HG02678 (cell line): ENCODE measurements around the gene ZBTB16.

ENCODE experiments used
- ATAC-seq: cut with Tn5 transposase; IDR thresholded peaks from one replicate; pipeline ENCODE4 v1.9.1; 2021; ENCODE audit warnings: mild to moderate bottlenecking, moderate library complexity; ENCODE audit not compliant: unreplicated experiment

ZBTB16 gene

DNA sequence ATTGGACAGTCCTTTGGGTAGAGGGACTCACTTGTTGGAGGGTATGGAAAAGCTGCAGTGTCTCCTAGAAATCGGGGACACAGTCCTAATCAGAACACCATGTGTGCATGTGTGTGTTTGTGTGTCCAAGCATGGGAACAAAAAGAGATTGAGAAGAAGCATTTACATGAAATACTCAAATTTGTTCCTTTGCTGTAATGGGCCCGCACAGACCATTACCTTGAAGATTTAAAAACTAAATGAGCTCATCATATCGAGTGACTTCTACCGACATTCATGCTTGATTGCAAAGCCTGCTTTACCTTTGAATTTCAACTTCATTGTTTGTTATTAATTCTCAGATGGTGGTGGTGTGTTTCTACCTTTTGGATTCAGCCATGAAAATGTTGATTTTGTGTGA lies 106.9 kb downstream of the ZBTB16 start:
- no peak for ATAC-seq

DNA sequence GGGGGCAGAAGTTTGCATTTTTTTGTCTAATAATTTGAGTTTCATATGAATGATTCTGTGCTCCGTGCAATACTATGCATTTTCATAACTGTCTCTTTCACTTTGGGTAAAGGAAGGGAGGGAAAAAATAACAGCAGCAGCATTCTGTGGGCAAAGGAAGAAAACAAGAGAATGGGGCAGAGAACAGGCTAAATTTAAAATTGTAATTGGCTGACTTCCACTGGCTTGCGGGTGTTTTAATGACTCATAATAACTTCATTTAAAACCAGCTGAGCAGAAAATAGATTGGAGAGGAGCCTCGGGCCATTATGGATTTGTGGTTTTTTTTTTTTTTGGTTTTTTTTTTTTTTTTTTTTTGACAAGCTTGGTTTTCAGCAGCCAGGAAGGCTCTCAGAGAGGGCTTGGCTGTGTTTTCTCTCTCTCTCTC lies 107.4 kb downstream of the ZBTB16 start:
- ATAC-seq, result no peak

DNA sequence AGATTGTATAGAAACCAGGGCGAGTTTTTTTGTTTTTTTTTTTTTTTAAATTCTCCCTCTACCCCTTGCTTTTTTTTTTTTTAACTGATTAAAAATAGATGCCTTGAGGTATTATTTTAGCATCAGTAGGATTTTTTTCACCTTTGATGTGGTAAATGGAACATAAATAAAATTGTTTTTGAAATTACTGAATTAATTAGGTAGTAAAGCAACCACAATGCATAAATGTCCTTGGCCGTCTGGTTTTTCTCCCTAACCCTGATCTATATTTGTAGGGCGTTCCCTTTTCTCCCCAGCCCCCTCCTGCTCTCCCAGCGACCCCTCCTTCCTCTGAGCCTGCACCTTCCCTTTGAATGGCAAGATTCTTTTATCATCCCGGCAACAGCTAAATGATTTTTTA lies 107.8 kb downstream of the ZBTB16 start:
- ATAC-seq, result no peak

DNA sequence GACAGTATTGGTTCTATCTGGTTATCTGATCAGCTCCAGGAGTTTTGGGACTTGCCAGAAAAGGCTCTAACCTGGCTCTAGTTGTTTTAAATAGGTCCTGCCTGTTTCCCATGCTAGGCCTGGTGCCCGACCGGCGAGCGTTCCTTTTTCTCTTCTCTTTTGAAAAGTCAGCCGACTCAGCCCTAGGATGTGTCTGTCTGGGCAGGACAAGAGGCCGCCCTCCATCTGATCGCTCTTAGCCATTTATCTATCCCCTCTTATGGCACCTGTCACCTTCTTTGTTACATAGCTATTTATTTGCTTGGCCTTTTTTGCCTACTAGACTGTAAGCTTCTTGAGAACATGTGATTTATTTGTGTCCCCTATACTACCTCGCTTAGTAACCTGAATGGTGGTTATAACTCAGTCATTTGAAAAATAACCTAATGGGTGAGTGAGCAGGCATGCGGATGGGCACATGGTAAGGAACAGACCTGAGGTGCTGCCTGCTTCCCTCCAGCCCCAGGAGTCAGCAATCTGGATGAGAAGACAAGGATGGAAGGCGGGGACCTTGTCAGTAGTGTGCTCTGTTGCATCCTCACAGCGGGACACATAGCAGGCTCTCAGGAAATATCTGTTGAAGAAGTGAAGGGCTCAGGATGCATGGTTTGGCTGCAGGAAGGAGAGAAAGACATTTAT lies 108.4 kb downstream of the ZBTB16 start:
- ATAC-seq, result no peak

DNA sequence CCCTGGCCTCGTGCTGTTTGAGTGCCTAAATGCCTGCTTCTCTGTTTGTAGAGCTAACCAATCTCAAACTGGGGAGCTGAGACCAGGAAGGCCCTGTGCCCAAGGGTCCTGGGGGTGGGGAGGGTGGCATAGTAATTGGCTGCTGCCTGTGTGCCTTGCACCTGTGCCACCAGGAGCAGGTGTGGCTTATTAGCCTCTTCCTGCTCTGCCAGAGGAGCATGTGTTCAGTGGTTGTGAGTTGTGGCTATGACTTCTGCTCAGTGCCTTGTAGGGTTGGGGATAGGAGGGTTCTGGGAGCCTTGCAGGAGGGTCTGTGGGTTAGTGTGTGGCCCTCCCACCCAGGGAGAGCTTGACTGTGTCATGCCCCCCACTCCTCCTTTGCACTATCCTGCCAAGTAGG lies 109.2 kb downstream of the ZBTB16 start:
- no peak for ATAC-seq

DNA sequence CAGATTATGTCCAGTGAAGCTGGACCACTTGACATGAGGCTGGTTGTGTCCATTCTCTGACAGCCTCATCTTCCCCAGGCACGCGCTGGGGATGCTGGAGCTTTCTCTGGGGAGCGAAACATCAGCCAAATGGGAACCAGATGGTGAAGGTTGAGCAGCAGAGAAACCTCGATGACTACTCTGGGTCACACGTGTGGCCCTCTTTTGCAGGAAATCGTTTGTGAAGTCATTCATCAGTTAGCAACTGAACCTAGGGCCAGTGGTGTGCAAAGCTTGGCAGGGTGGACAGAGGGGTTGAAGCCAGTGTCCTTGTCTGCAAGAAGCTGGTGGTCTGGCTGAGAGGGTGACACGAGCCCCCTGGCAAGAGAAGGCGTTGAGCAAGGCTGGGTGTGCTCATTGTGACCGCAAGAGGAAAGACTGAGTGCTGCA lies 109.8 kb downstream of the ZBTB16 start:
- no peak for ATAC-seq

DNA sequence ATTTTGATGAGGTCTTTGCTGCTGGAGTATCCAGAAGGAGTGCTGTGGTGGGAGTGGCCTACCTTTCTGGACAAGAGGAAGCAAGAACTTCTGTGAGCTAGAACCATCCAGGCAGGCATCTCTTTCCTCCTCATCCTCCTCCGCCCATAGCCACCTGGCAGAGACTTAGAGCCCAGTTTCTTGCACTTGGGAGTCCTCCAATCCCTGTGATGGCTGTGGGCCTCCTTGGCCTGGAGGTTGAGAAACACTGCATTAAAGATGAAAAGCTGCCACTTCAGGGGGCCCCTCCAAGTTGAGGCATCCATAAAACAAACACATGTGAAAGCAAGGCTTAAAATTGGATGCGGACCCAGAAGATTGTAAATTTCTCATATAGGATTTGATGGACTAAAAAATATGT lies 110.3 kb downstream of the ZBTB16 start:
- no peak for ATAC-seq

DNA sequence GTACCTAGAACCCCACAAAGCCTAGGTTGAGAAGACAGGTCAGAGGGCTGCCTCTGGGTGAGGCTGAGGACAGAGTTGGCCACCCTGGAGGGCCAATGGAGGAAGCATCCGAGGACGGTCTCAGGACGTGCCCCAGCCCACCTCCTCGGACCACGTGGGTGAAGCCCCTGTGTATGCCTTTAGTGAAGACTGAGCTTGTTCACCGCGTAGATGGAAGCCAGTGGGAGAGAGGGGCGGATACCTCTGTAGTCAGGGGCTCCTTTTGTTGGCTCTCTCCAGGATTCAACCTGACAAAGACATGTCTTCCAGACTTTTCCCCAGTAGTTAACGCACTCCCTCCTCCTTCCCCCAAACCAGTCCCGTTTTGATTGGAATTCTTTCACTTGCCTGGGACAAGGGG lies 110.7 kb downstream of the ZBTB16 start:
- no peak for ATAC-seq

DNA sequence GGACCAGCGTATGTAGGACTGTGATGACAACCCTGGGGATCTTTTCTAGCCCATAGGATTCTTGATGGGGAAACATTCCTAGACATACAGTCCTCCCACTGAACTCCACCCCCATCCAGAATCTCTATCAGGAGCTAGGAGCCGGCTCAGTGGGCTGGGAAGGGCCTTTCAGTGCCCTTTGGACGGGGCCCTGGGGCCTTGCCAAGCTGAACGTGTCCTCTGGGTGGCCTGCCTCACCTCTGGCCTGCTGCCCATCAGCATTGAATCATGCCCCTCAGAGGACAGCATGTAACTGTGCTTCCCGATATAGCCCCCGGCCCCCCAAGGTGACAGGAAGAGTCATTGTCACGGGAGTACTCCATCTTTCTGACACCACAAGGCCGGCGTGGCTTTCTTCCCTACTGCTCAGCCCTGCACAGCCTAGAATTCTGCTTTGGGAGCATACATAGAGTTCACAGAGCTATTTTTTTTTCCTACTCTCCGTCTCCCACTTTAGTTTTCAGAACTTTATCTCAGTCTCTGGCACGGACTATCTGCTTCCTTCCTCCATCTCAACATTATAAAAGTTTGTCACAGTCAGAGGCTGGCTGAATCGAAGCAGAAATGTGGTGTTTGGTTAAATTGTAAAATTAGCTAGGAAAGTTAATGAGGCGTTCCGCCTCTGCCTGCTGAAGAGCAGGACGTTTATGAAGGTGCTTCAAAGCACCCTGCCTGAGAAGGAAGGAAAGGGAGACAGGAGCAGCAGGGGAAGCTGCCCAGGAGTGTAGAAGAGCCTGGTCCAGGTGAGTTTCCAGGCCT lies 111.9 kb downstream of the ZBTB16 start:
- no peak for ATAC-seq

DNA sequence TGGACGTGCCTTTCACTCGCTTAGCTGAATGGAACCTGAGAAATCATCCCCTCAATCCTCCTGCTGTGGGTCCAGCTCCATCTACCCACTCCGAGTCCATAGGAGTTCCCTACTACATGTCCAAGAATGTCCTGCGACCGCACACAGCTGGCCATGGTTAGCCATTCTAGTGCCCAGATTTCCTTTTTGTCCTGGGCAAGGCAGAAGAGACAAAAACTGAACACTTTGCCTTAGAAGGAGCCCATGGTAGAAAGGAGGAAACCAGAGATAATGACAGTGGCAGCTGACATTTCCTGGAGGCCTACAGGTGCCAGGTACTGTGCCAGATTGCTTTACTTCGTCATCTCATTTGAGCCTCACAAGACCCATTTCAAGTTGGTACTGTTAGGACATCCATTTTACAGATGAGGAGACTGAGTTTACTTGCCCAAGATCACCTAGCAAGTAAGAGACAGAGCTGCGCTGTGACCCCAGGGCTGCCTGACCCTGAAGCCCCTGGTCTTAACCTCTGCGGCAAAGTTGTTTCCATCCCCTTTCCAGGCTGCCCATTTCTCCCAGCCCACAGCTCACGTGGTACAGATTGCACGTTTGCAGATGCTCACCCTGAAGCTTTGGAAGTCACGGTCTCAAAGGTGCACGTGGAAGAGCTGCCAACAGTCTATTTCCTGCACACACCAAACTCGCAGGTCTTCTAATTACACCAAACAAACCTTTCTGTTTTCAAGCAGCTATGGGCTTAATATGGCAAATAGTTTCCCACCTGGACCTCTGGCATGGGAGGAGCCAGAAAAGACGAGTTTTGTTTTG lies 112.7 kb downstream of the ZBTB16 start:
- ATAC-seq, result no peak

DNA sequence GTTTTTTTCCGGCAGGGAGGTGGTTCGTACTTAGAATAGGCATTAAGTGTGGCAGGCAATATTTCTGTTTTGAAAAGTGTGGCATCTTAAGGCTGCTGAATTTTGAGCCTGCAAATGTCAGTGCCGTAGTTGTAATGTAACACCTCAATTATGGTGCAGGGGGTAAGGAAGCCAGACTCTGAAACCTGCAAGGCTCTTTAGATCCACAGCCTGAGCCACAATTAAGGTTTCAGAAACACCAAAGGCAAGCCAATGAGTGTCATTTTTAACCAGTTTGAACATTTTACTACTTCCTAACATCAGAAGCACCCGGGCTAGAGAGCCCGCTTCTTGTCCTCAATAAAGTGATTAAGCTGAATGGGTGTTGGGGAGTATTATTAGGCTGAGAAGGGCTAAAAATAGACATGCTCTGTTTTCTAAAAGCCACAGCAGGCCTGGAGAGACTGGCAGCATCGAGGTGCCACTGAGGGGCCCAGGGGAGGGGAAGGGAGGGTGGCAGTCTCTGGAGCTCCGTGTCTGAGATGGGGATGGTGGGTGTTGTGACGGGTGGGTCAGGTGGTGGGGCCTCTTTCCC lies 113.4 kb downstream of the ZBTB16 start:
- ATAC-seq, result no peak

DNA sequence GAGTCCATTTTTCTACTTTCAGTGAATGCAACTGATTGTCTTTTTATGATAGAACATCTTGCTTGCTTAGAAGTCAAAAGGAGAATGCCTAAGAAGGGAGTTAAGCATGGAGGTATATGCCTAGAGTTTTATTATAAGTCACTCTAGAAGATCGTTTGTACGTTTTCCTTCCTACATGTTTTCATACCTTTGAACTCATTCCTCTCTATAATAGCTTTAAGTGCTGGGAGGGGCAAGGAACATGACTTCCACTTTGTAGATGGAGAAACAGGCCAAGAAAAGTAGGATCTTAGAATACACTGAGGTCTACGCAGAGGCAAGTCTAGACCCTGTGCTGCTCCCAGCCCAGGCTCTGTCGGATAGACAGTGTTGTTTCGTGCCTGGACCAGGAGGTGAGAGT lies 114.3 kb downstream of the ZBTB16 start:
- ATAC-seq, result no peak

DNA sequence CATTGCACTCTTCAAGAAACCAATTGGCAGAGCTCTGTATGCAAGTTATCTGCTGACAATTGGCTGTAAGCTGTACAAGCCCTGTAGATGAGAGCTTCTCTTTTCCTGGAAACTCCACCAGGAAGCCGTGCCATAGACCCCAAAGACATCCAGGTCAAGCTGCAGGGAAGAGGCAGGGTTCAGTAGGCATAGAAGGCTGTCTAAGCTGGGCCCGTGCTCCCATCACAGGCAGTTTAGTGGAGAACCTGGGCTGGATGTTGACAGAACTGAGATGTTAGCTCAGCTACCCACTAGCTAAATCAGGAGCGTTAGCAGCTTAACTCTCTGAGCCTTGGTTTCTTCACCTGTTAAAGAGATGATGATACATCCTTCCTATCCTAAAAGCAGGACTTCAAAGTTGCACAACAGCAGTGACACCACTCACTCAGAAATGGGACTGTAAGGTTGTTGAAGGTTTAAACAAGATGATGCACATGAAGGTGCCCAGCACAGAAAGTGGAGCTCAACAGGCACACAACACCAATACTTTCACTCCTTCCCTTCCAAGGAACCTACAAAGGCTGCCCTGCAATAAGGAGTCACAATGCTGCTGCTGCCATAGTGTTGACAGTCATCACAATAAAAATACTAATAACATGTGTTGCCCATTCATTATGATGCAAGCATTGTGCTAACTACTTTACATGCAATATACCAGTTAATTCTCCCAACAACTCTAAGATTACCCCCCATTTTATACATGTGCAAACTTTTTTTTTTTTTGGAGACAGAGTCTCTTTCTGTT lies 115.4 kb downstream of the ZBTB16 start:
- no peak for ATAC-seq

DNA sequence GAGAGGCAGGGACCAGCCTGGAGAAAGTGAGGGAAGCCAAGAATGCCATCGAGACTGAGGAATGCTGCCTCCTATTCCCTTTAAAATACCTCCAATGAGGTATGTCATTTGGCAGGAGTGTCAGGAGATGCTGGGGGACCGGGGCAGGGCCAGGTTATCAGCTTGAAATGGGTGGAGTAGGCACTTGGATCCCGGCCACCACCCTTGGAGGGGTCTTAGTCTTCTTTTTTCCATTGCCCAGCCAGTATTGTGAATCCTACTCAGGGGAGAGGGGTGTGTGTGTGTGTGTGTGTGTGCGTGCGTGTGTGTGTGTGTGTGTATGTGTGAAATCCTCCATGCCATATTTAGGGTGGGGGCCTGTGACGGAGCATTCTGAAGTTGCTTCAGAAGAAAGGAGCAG lies 116.2 kb downstream of the ZBTB16 start:
- no peak for ATAC-seq

DNA sequence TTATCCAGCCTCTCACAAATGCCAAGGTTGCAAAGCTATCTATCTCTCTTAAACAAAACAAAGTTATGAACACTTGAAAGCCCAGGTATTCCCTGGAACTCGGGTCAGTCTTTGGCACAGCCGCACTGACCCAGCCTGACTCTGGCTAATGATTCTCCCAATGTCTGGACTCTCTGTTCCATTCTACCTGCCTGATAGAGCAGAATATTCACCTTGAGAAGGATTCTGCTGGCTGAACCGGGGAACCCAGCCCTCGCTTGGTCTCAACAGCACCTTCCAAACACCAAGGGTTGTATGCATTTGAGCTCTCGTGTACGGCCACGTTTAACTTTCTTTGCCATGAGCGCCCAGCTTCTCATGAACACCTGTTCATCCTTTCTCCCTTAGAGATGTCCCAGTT lies 116.8 kb downstream of the ZBTB16 start:
- no peak for ATAC-seq

DNA sequence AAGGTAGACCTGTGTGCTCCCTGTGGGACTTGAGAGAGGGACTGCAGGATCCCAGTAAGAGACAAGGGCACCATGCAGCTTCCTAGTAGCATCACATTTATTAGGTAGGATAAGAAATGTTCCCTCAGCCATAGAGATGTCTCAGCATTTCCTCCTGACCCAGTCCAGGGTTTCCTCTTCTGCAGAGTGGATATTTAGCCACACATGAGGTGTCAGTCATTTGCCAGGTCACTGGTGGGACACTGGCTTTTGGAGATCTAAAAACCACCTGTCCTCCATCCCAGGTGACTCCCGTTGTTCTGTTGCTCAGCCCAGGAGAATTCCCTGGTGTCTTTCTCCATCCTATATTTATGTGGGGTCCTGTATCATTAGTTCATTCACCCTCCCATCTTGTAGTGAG lies 119.1 kb downstream of the ZBTB16 start:
- ATAC-seq, result no peak

DNA sequence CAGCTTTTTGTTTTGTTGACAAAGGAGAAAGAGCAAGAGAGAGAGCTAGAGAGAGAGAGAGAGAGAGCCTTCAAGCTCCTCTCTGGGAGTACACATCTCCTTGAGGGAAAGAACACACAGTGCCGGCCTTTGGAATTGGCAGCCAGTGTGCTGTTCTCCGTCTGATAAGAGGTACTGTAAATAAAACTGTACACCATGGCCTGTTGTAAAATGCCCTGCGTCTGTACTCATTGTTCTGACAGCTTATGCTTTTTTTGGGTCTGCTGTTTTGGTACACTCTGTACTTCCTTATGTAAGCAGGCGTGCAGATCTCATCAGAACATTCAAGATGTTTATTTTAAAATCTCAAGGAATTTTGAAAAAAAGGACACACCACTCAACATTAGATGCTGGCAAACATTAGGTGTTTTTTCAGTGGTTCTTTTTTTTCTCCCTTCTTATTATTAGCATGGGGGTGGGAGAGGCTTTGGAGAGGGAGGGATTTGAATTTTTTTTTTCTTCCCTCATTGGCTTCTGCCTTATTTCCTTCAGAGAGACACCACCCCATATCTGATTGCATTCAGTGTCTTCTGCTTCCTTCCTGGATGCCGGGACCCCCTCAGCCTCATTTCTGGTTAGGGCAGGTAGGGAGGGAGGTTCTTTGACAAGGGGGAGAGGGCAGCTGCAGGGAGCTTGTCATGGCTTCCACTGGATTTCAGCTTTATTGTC lies 119.9 kb downstream of the ZBTB16 start:
- ATAC-seq, result no peak

DNA sequence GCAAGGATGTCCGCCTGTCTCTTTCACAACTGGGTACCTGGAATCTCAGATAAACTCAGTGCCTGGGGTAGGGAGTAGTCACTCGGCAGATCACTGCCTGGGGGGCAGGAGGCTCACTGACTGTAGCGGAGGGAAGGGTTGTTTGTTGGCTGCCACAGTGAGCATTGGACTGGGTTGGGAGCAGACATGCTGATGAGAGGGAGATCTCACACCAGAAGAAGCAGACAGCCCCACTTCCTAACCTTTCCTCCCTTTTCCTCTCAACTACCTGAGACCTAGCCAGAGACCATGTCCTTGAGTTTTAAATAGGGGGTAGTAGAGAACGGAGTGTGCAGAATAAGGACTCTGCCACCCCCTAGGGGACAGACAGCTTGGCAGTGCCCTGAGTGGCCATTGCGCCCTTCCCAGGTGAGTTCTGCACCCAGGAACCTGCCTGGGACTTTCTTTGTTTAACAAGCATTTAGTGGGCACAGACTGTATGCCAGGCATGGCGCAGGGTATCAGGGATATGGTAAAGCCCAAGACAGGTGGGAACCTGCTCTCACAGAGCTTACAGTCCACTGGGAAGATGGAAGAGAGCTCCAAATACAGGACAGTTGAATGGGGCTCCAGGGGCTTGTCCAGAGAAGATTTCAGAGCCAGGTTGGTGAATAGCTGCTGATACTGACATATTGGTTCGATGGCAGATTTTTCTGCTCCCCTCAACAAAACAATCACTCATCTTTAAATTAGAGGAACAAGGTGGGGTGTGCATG lies 121.0 kb downstream of the ZBTB16 start:
- no peak for ATAC-seq

DNA sequence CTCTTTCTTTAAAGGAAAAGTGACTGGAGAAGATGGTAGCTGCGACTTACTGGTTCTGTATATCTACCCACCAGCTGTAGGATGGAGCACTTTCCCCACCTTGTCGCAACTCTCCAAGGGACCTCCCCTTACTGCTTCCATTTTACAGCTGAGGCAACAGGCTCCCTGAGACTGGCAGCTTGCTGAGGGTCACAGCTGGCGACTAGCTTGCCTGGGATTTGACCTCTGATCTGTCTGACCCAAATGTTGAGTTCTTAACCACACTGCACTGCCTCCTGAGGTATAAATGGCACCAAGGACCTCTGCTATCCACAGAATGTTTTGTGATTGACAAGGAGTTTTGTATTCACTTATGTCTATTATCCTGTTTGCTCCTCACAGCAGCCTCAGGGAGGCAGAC lies 121.7 kb downstream of the ZBTB16 start:
- ATAC-seq, result no peak
